ENCODE data around the gene TSPAN32.
"Not testable (repeated sequence)": the region's sequence is repeated elsewhere in the genome, so short reads cannot be mapped to it uniquely, and the experiment has no call there.

Gene TSPAN32

GRCh38 chr11:2346014-2346413, 44.2 kb downstream of the TSPAN32 start:
- no peak for DNase-seq

- DNase-seq = no peak
Observed at GRCh38 chr11:2346586-2347307, 44.9 kb downstream of the TSPAN32 start.

GRCh38 chr11:2347308-2347830, 45.6 kb downstream of the TSPAN32 start:
- DNase-seq = no peak

- no peak for DNase-seq
Observed at GRCh38 chr11:2348986-2349385, 47.2 kb downstream of the TSPAN32 start.

GRCh38 chr11:2351701-2352100, 49.9 kb downstream of the TSPAN32 start:
- DNase-seq = no peak

- DNase-seq = no peak
Observed at GRCh38 chr11:2352420-2352819, 50.6 kb downstream of the TSPAN32 start.

GRCh38 chr11:2355000-2355644, 53.3 kb downstream of the TSPAN32 start:
- DNase-seq = no peak

GRCh38 chr11:2357246-2357645, 55.4 kb downstream of the TSPAN32 start:
- DNase-seq = no peak

GRCh38 chr11:2357651-2358050, 55.8 kb downstream of the TSPAN32 start:
- DNase-seq = not testable (repeated sequence)

- DNase-seq = no peak
Observed at GRCh38 chr11:2358754-2359442, 57.1 kb downstream of the TSPAN32 start.

GRCh38 chr11:2359557-2359956, 57.7 kb downstream of the TSPAN32 start:
- no peak for DNase-seq

GRCh38 chr11:2360081-2360642, 58.3 kb downstream of the TSPAN32 start:
- no peak for DNase-seq

- DNase-seq = no peak
Observed at GRCh38 chr11:2361565-2361964, 59.8 kb downstream of the TSPAN32 start.

- DNase-seq = no peak
Observed at GRCh38 chr11:2362414-2362813, 60.6 kb downstream of the TSPAN32 start.

GRCh38 chr11:2363130-2363529, 61.3 kb downstream of the TSPAN32 start:
- DNase-seq = no peak

- no peak for DNase-seq
Observed at GRCh38 chr11:2363577-2364370, 62.0 kb downstream of the TSPAN32 start.

GRCh38 chr11:2364386-2364785, 62.6 kb downstream of the TSPAN32 start:
- DNase-seq = not testable (repeated sequence)

GRCh38 chr11:2365571-2366210, 63.9 kb downstream of the TSPAN32 start:
- DNase-seq = no peak

GRCh38 chr11:2366276-2366675, 64.5 kb downstream of the TSPAN32 start:
- DNase-seq = no peak

- DNase-seq = no peak
Observed at GRCh38 chr11:2366733-2367132, 64.9 kb downstream of the TSPAN32 start.

GRCh38 chr11:2367266-2368160, 65.7 kb downstream of the TSPAN32 start:
- DNase-seq = no peak

Measured in 8988T (cell line).